ENCODE data around the gene PLD2. TPM values are rescaled to one million over a fixed set of nuclear protein-coding genes. Genes with fewer than 3 reads are reported as not detected.
A peak's percentile ranks its signal among the peaks of the same experiment; 100 is the strongest.

The PLD2 gene
- total RNA-seq, 3 donors from 2014 or later: 17.1 to 40.6 (median 30.3) TPM

GRCh38 chr17:4780325-4780955 lies 26.5 kb upstream of the PLD2 start:
- DNase-seq (ENCODE audit: low spot score in 2 of 2): no peak
- no peaks in the 10 kb centered on the region for H3K9me3 ChIP-seq
- H3K36me3 ChIP-seq: no peaks in the 10 kb centered on the region
- peaks cover 4 to 19% of the 10 kb centered on the region in 2 donors for H3K27me3 ChIP-seq
- no peak for TF ChIP-seq CTCF (IDR thresholded peaks at IDR 0.05)
- no peak for TF ChIP-seq POLR2A (IDR thresholded peaks at IDR 0.05)
- TF ChIP-seq POLR2AphosphoS5 (IDR thresholded peaks at IDR 0.05): no peak
- no peak overlapping the region for H3K27ac ChIP-seq
- intact Hi-C loops (cut with DNase I; ENCODE audit: low total_unique reads): no loop called here
- no peak overlapping the region for H3K4me3 ChIP-seq
- H3K4me1 ChIP-seq: no peaks in the 10 kb centered on the region

GRCh38 chr17:4782652-4783051 lies 24.3 kb upstream of the PLD2 start:
- H3K27me3 ChIP-seq: peaks cover 4 to 19% of the 10 kb centered on the region in 2 donors
- no peaks in the 10 kb centered on the region for H3K9me3 ChIP-seq
- DNase-seq (ENCODE audit: low spot score in 2 of 2): no peak
- no peak overlapping the region for H3K27ac ChIP-seq
- no peak for TF ChIP-seq POLR2A (IDR thresholded peaks at IDR 0.05)
- no peak for TF ChIP-seq CTCF (IDR thresholded peaks at IDR 0.05)
- TF ChIP-seq POLR2AphosphoS5 (IDR thresholded peaks at IDR 0.05): no peak
- peaks cover 0 to 7% of the 10 kb centered on the region in 2 donors for H3K4me1 ChIP-seq
- no peaks in the 10 kb centered on the region for H3K36me3 ChIP-seq
- intact Hi-C loops (cut with DNase I; ENCODE audit: low total_unique reads): no loop called here
- no peak overlapping the region for H3K4me3 ChIP-seq

GRCh38 chr17:4785311-4786105 lies 21.4 kb upstream of the PLD2 start:
- TF ChIP-seq POLR2AphosphoS5 (IDR thresholded peaks at IDR 0.05) (no peak), POLR2A (IDR thresholded peaks at IDR 0.05) (no peak), CTCF (IDR thresholded peaks at IDR 0.05) (no peak)
- Histone ChIP-seq H3K27me3 (peaks cover 4 to 19% of the 10 kb centered on the region in 2 donors), H3K36me3 (no peaks in the 10 kb centered on the region), H3K27ac (no peak overlapping the region), H3K4me3 (peak overlapping the region; percentile 32 to 63 (median 32)), H3K4me1 (peaks cover 0 to 7% of the 10 kb centered on the region in 2 donors), H3K9me3 (no peaks in the 10 kb centered on the region)
- intact Hi-C loops (cut with DNase I; ENCODE audit: low total_unique reads): loop anchor here (5.0 kb wide), 1 partner anchor 107 kb away; no protein-coding TSS in a partner anchor
- DNase-seq (ENCODE audit: low spot score in 2 of 2): no peak

GRCh38 chr17:4786106-4786511 lies 20.8 kb upstream of the PLD2 start, which contains the start of gene VMO1:
VMO1 (minus strand) TSS chr17:4786364; CDS start chr17:4786352, 12 bp downstream.
- TF ChIP-seq POLR2A (IDR thresholded peaks at IDR 0.05) (no peak), POLR2AphosphoS5 (IDR thresholded peaks at IDR 0.05) (no peak), CTCF (IDR thresholded peaks at IDR 0.05) (no peak)
- H3K27ac ChIP-seq: peak within 1 kb of the TSS in 1 of 2 donors; percentile 57
- H3K4me1 ChIP-seq: peaks cover 0 to 7% of the 10 kb centered on the region in 2 donors
- H3K9me3 ChIP-seq: no peaks in the 10 kb centered on the region
- peaks cover 4 to 19% of the 10 kb centered on the region in 2 donors for H3K27me3 ChIP-seq
- intact Hi-C loops (cut with DNase I; ENCODE audit: low total_unique reads): loop anchor here (5.0 kb wide), 1 partner anchor 106 kb away; no protein-coding TSS in a partner anchor
- peak within 1 kb of the TSS; percentile 32 to 63 (median 32) for H3K4me3 ChIP-seq
- no peak for DNase-seq (ENCODE audit: low spot score in 2 of 2)
- no peaks in the 10 kb centered on the region for H3K36me3 ChIP-seq

GRCh38 chr17:4786516-4786915 lies 20.4 kb upstream of the PLD2 start:
- Histone ChIP-seq H3K9me3 (no peaks in the 10 kb centered on the region), H3K4me3 (peak overlapping the region; percentile 32 to 63 (median 32)), H3K36me3 (no peaks in the 10 kb centered on the region), H3K4me1 (peaks cover 0 to 7% of the 10 kb centered on the region in 2 donors), H3K27ac (no peak overlapping the region), H3K27me3 (peaks cover 4 to 19% of the 10 kb centered on the region in 2 donors)
- DNase-seq (ENCODE audit: low spot score in 2 of 2): no peak
- TF ChIP-seq POLR2AphosphoS5 (IDR thresholded peaks at IDR 0.05): no peak
- TF ChIP-seq CTCF (IDR thresholded peaks at IDR 0.05): no peak
- no peak for TF ChIP-seq POLR2A (IDR thresholded peaks at IDR 0.05)
- intact Hi-C loops (cut with DNase I; ENCODE audit: low total_unique reads): loop anchor here (5.0 kb wide), 1 partner anchor 106 kb away; no protein-coding TSS in a partner anchor
